Activated T-helper 1 cell treated with anti-CD3 and anti-CD28 coated beads, Interleukin-12 subunit alpha, Interleukin-12 subunit beta, Interleukin-2, Interleukin-4 antibody, amounts not matched to agents 30 ng/mL and 10 ng/mL and 1 ng/mL, durations not matched to agents 14 hours and 24 hours and 36 hours (primary cell): ENCODE data around the gene CLOCK. TPM values are rescaled to one million over a fixed set of nuclear protein-coding genes. Genes with fewer than 3 reads are reported as not detected.

Source experiments
- DNase-seq: peaks from one replicate; pipeline ENCODE4 v3.0.0; 2021; ENCODE audit warnings: low spot score
- H3K27ac Mint-ChIP-seq: one replicate; pipeline ENCODE4 v1.8.0; 2021; ENCODE audit warnings: mild to moderate bottlenecking, mixed read lengths
- H3K27me3 Mint-ChIP-seq: one replicate; pipeline ENCODE4 v1.8.0; 2022; ENCODE audit warnings: mild to moderate bottlenecking, moderate library complexity, mixed read lengths; ENCODE audit not compliant: insufficient read depth
- H3K36me3 Mint-ChIP-seq: one replicate; pipeline ENCODE4 v1.8.0; 2021; ENCODE audit warnings: low read depth, mixed read lengths
- H3K4me1 Mint-ChIP-seq: one replicate; pipeline ENCODE4 v1.8.0; 2021; ENCODE audit warnings: low read depth, mixed read lengths
- H3K4me3 Mint-ChIP-seq: one replicate; pipeline ENCODE4 v1.8.0; 2021; ENCODE audit warnings: mild to moderate bottlenecking, moderate library complexity, mixed read lengths
- H3K9me3 Mint-ChIP-seq: one replicate; pipeline ENCODE4 v1.8.0; 2021; ENCODE audit warnings: mixed read lengths
- intact Hi-C: fragments of 100-400 bp; cut with micrococcal nuclease; formaldehyde crosslinking; loops from one replicate; pipeline ENCODE4 v1.15.1; 2024
- total RNA-seq: library from RNA; stranded (reverse); gene quantifications from 2 replicates; pipeline ENCODE4 v1.2.3, GENCODE V29; 2022

Gene CLOCK
- total RNA-seq, 1 donor from 2014 or later, result 12.7 TPM

DNA sequence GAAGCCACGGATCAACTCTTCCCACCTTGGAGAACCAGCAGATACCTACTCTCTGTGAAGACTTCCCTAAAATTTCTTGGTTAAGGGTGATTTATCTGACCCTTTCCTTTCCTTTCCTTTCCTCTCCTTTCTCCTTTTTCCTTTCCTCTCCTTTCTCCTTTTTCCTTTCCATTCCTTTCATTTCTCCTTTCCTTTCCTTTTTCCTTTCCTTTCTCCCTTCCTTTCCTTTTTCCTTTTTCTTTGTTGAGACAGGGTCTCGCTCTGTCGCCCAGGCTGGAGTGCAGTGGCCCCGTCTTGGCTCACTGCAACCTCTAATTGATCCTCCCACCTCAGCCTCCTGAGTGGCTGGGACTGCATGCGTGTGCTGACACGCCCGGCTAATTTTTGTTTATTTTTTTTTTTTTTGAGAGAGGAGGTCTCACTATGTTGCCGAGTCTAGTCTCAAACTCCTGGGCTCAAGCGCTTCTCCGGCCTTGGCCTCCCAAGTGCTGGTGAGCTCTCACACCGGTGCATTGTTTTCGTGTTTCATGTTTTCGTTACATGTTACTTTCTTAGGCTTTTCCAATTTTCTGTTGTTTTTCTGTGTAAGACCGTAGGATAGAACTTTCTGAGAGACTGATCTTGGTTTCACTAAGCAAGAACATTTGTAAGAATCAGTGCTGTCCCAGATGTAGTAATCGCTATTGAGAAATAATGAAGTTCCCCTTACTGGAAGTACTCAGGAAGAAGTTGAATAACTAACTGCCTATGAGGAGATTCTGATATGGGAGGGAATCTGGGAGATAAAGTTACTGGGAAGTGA, 149.0 kb downstream of the CLOCK start:
- Mint-ChIP-seq H3K9me3 (no peaks in the 10 kb centered on the region), H3K4me3 (peak overlapping the region; percentile 97), H3K4me1 (peaks cover 47% of the 10 kb centered on the region), H3K27me3 (no peaks in the 10 kb centered on the region), H3K27ac (peak overlapping the region; percentile 89), H3K36me3 (peaks cover 29% of the 10 kb centered on the region)
- no peak for DNase-seq
- intact Hi-C loops, result loop anchor here (2.0 to 10.0 kb wide), 7 partner anchors 40 to 1580 kb away; partner anchors contain the start of genes AASDH, CEP135, EXOC1 and NOA1

- Mint-ChIP-seq H3K27ac (peak overlapping the region; percentile 89), H3K36me3 (peaks cover 29% of the 10 kb centered on the region), H3K4me1 (peaks cover 47% of the 10 kb centered on the region), H3K27me3 (no peaks in the 10 kb centered on the region), H3K9me3 (no peaks in the 10 kb centered on the region), H3K4me3 (peak overlapping the region; percentile 97)
- intact Hi-C loops, result loop anchor here (2.0 to 10.0 kb wide), 6 partner anchors 40 to 1580 kb away; partner anchors contain the start of genes AASDH, CEP135, NOA1 and POLR2B
- no peak for DNase-seq
Measured at GRCh38 chr4:55397126-55397436, 149.6 kb downstream of the CLOCK start.

- Mint-ChIP-seq H3K27me3 (no peaks in the 10 kb centered on the region), H3K4me3 (peak overlapping the region; percentile 97), H3K27ac (peak overlapping the region; percentile 89), H3K36me3 (peaks cover 29% of the 10 kb centered on the region), H3K9me3 (no peaks in the 10 kb centered on the region), H3K4me1 (peaks cover 47% of the 10 kb centered on the region)
- no peak for DNase-seq
- intact Hi-C loops, result loop anchor here (2.0 to 10.0 kb wide), 6 partner anchors 41 to 1581 kb away; partner anchors contain the start of genes AASDH, CEP135, NOA1 and POLR2B
Measured at GRCh38 chr4:55396308-55397125, 150.2 kb downstream of the CLOCK start.

GRCh38 chr4:55395529-55396307, 151.0 kb downstream of the CLOCK start, which contains the start of gene TMEM165:
TSS of gene TMEM165 (plus strand) at chr4:55395957. CDS start at chr4:55396190, 233 bp downstream.
- H3K27ac Mint-ChIP-seq, result peak within 1 kb of the TSS; percentile 96

GRCh38 chr4:55395218-55395528, 151.5 kb downstream of the CLOCK start:
- peaks cover 3% of the 10 kb centered on the region for H3K27me3 Mint-ChIP-seq
- intact Hi-C loops, result loop anchor here (1.0 to 10.0 kb wide), 10 partner anchors 9 to 1582 kb away; partner anchors contain the start of genes CEP135, CLOCK, NOA1 and POLR2B
- no peaks in the 10 kb centered on the region for H3K9me3 Mint-ChIP-seq
- H3K4me1 Mint-ChIP-seq, result peaks cover 40% of the 10 kb centered on the region
- H3K36me3 Mint-ChIP-seq, result peaks cover 23% of the 10 kb centered on the region
- no peak for DNase-seq
- peak overlapping the region; percentile 93 for H3K4me3 Mint-ChIP-seq
- peak overlapping the region; percentile 96 for H3K27ac Mint-ChIP-seq

More at GRCh38 chr4:55395529-55396307, 151.0 kb downstream of the CLOCK start, which contains the start of gene TMEM165:
- Mint-ChIP-seq H3K9me3 (no peaks in the 10 kb centered on the region), H3K36me3 (peaks cover 25% of the 10 kb centered on the region), H3K27me3 (peaks cover 3% of the 10 kb centered on the region), H3K4me1 (peaks cover 40% of the 10 kb centered on the region), H3K4me3 (peak within 1 kb of the TSS; percentile 97)
- intact Hi-C loops, result loop anchor here (1.0 to 10.0 kb wide), 11 partner anchors 9 to 1582 kb away; partner anchors contain the start of genes AASDH, CEP135, CLOCK and NOA1
- DNase-seq, result peak; percentile 88

- no peak overlapping the region for H3K27ac Mint-ChIP-seq
Measured at GRCh38 chr4:55393461-55394320, 153.0 kb downstream of the CLOCK start.

DNA sequence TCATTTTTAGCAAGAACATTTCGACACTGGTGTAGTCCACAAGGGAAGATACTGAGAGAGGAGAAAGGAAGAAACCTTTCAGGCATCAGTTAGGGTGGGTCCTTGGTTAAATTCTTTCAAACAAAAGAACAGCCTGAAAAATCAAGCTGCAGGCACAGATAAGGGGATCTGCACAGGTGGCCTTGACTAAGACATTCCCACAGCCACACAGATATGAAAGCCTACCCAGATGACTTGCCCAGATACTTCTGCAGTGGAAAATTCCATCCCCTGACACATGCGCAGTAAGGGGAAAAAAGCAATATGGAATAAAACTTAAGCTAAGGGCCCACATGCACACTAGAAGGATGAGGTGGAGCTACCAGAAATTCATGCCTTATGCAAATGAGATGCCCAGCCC, 159.9 kb downstream of the CLOCK start:
- Mint-ChIP-seq H3K36me3 (no peaks in the 10 kb centered on the region), H3K4me1 (peaks cover 21% of the 10 kb centered on the region), H3K27ac (no peak overlapping the region), H3K27me3 (peaks cover 3% of the 10 kb centered on the region), H3K4me3 (no peak overlapping the region), H3K9me3 (no peaks in the 10 kb centered on the region)
- intact Hi-C loops, result loop anchor here (1.0 kb wide), 1 partner anchor 8 kb away; the partner anchor contains the start of gene TMEM165
- DNase-seq, result no peak

More at GRCh38 chr4:55393461-55394320, 153.0 kb downstream of the CLOCK start:
- Mint-ChIP-seq H3K4me3 (no peak overlapping the region), H3K9me3 (no peaks in the 10 kb centered on the region), H3K4me1 (peaks cover 30% of the 10 kb centered on the region), H3K27me3 (peaks cover 3% of the 10 kb centered on the region), H3K36me3 (peaks cover 19% of the 10 kb centered on the region)
- no peak for DNase-seq
- intact Hi-C loops, result loop anchor here (2.0 to 10.0 kb wide), 2 partner anchors 35 to 449 kb away; no protein-coding TSS in a partner anchor

DNA sequence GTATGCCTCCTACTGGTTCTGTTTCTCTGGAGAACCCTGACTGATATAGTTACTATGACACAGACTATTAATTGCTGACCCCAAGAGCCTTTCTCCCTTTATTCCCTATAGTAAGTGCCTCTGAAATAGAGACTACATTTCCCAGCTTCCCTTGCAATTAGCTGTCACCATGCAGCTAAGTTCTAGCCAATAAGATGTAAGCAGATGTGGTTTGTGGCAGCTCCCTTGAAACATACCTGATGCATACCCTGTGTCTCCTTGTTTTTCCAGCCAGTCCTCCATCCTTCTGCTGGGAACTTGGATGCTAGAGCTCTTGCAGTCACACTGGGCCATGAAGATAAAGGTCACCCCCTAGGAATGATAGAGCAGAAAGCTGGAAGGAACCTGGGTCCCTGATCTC, 160.6 kb downstream of the CLOCK start:
- Mint-ChIP-seq H3K4me3 (no peak overlapping the region), H3K27ac (no peak overlapping the region), H3K27me3 (no peaks in the 10 kb centered on the region), H3K36me3 (no peaks in the 10 kb centered on the region), H3K9me3 (no peaks in the 10 kb centered on the region), H3K4me1 (peaks cover 21% of the 10 kb centered on the region)
- intact Hi-C loops, result loop anchor here (1.0 kb wide), 1 partner anchor 9 kb away; the partner anchor contains the start of gene TMEM165
- DNase-seq, result no peak

DNA sequence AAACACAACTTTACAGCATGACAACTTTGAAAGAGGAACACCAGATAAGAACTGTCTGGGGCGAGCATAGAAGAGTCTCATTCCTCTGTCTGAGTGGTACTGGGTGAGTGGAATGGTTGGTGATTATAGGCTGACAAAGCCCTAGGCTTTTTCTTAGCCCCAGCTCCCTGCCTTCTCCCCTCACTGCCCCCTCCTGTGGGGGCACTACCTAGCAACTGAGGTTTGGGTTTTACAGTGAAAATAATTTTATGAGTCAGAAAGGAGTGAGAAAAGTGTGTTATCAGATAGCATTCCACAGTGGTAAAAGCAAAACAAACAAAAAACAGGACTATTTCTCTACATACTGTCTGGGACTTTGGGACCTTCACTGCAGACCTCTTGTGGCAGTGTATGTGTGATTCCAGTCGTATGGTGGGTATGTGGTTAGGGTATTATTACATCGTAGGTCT, 161.5 kb downstream of the CLOCK start:
- Mint-ChIP-seq H3K4me3 (no peak overlapping the region), H3K4me1 (peaks cover 21% of the 10 kb centered on the region), H3K9me3 (no peaks in the 10 kb centered on the region), H3K27me3 (no peaks in the 10 kb centered on the region), H3K27ac (no peak overlapping the region), H3K36me3 (no peaks in the 10 kb centered on the region)
- intact Hi-C loops, result no loop called here
- no peak for DNase-seq

DNA sequence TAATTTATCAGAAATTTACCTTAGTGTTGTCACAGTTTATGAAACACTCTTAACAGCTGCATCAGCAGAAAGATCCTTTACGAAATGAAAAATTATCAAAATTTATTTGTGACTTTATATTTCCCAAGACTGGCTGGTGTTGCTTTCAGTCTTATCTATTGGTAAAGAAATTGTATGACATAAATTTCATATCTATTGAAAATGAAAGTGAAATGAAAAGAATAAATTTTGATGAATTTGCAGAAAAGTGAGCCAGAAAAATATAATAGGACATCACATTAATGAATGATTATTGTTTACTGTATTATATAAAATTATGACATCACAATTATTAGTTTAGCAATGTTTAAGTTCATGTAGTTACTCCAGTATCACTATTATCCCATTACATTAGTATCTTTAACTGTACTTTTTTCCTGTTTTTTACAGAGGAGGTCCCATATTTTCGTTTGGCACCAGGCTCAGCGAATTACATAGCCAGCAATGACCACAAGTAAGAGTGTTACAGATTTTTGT, 164.2 kb downstream of the CLOCK start:
- no peak overlapping the region for H3K4me3 Mint-ChIP-seq
- H3K4me1 Mint-ChIP-seq, result peaks cover 21% of the 10 kb centered on the region
- intact Hi-C loops, result no loop called here
- no peak for DNase-seq
- no peaks in the 10 kb centered on the region for H3K27me3 Mint-ChIP-seq
- no peaks in the 10 kb centered on the region for H3K36me3 Mint-ChIP-seq
- H3K9me3 Mint-ChIP-seq, result no peaks in the 10 kb centered on the region
- no peak overlapping the region for H3K27ac Mint-ChIP-seq

GRCh38 chr4:55381502-55381901, 165.2 kb downstream of the CLOCK start:
- no peaks in the 10 kb centered on the region for H3K9me3 Mint-ChIP-seq
- no peaks in the 10 kb centered on the region for H3K27me3 Mint-ChIP-seq
- DNase-seq, result no peak
- H3K4me1 Mint-ChIP-seq, result peaks cover 16% of the 10 kb centered on the region
- no peak overlapping the region for H3K27ac Mint-ChIP-seq
- no peaks in the 10 kb centered on the region for H3K36me3 Mint-ChIP-seq
- no peak overlapping the region for H3K4me3 Mint-ChIP-seq
- intact Hi-C loops, result no loop called here
